Measurements from ENCODE around the gene TSC22D2.
"Not testable (repeated sequence)": the region's sequence is repeated elsewhere in the genome, so short reads cannot be mapped to it uniquely, and the experiment has no call there.

The TSC22D2 gene

DNA sequence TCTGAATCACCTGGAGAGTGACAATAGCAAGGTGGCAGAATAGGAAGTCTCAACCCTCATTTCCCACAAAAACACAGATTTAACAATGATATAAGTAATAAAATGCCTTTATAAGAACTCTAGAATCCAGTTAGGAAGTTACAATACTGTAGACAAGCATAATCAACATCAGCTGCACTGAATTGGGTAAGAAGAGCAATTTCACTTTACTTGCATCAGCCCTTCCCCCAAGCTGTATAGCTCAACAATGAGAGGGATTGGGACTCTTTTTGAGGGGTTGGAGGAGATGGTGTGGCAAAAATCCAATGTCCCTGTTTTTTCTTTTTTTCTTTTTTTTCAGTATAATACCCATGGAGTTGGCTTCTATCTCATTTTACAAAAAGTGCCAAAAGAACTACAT, 75.1 kb downstream of the TSC22D2 start:
- DNase-seq (ENCODE audit: low read depth in 1 of 2, low spot score in 1 of 2), result no peak

DNA sequence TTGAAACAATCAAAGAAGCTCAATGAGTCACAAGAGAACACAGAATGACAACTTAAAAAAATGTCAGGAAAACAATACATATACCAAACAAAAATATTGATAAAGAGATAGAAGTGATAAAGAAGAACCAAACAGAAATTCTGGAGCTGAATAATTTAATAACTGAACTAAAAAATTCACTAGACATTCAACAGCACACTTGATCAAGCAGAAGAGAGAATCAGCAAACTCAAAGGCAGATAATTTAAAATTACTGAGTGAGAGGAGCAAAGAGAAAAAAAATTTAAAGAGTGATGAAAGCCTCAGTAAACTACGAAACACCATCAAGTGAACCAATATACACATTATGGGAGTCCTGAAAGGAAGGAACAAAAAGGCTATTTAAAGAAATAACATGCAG, 76.3 kb downstream of the TSC22D2 start:
- DNase-seq (ENCODE audit: low read depth in 1 of 2, low spot score in 1 of 2), result no peak

DNA sequence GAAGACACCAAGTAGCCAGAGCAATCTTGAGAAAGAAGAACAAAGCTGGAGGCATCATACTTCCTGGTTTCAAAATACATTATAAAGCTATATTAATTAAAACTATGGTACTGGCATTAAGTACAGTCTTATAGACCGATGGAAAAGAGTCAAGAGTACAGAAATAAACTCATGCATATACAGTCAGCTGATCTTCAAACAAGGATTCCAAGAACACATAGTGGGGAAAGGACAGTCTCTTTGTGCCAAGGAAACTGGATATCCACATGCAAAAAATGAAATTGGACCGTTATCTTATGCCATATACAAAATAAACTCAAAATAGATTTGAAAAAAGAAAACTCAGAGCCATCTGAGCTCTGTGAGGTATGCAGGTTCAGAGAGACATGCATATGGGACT, 80.8 kb downstream of the TSC22D2 start:
- no peak for DNase-seq (ENCODE audit: low read depth in 1 of 2, low spot score in 1 of 2)

DNA sequence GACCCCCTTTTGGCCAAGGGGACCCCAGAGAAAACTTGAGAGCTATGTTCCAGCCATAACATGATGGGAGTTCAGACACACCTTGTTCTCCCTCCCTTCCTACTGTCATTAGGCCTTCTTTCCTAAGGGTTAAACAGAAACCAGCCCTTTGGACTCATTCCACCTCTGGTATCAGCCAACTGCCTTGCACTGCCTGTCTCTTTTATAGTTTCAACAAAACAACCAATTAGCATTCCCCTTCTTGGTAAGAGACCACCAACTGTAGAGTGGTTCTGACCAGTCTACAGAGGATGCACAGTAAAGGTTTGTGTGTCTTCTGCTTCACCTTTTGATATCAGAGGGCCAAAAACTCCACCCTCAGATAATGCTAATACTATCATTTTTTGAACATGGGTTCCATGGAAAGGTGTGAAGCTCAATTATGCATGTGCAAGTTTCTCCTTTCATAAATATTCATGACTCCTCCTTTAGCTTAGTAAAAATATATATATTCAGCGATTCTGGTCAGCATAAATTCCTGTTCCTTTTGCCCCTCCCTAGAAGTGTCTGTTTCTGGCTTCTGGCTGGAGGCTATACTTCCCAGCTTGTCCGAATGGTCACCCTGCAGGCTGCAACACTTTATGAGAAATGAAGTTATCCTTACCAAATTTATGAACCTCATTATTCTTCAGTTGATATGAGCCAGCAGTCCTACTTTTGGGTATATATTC, 82.3 kb downstream of the TSC22D2 start:
- DNase-seq (ENCODE audit: low read depth in 1 of 2, low spot score in 1 of 2), result no peak

DNA sequence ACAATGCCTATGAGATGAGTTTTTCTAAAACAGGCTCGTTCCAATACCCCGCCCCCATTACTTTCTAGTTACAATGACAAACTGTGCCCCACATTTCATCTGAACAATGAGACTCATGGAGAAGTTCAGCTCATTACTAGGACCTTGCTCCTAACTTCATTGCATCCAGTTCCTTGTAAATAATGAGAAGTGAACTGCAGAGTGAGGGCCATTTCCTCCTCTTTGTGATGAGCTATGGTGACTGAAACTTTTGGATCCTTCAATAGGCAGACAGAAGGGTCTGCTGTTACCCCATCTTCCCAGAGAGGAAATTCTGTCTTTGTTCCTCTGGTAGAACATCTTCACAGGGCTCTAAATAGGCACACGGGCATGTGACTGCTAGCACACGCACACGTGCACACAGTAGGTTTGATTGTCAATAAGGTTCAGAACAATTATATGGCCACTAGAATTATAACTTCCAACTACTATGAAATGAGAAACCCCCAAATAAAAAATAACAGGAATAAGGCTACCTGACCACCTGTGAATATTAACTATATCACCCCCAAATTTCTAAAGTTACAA, 86.4 kb downstream of the TSC22D2 start:
- DNase-seq (ENCODE audit: low read depth in 1 of 2, low spot score in 1 of 2), result no peak

DNA sequence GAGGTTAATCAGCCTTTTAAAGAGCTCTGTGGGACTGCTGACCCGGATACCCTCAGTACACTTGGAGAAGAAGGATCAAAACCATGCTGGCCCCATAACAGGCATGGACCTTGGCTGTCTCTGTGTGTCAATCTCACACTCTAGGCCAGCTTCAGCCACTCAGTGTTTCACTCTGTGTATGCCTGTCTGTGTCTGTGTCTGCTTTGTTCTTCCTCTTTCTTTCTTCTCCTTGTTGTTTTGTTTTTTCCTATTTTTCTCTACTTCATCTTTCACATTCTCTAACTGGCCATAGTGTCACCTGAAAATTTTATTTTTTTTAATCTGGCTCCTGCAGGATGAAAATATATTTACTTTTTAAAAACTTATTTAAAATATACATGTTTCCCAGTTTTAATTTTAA, 87.1 kb downstream of the TSC22D2 start:
- no peak for DNase-seq (ENCODE audit: low read depth in 1 of 2, low spot score in 1 of 2)

DNA sequence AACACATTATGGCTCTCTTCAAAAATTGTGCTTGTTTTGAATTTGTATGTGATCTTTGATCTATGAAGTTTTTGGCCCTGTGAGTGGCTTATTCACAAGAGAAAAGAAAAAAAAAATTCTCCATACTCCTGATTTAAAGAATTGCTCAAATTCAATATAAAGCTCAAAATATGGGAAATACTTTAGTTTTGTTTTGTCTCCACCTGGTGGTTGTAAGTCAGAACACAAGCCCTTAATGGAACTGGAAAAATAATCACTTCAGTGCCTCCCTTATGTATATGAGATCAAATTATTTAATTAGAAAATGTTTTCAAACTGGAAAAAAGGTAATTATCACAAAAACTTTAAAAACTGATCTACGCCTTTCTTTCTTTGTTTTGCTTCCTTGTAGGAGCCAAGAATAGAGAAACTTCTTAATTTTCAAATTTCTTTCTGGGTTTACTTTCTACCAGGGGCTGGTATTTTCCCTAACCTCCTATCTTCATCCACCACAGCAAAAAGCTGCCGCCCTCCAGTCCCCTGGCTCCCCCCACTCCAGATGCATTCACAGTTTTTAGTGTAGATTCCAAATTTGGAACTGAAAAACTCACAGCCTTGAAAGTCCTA, 87.6 kb downstream of the TSC22D2 start:
- DNase-seq (ENCODE audit: low read depth in 1 of 2, low spot score in 1 of 2), result peak in 1 of 2 donors; percentile 21

DNA sequence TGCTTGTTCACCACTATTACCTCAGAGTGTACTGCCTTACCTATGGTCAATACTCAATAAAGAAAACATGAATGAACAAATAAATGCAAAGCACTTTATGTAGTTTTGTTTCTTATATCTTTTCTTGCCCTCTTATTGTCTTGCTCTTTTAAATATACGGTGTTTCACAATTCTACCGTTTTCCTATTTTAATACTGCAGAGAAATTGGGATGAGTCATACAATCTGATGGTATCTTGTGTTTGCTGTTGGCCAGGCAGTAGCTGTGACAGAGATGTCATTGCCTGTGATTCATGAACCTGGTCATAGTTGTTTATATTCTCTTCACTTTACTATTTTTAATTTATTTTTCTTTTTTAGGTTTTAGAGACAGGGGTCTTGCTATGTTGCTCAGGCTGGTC, 89.9 kb downstream of the TSC22D2 start:
- DNase-seq (ENCODE audit: low read depth in 1 of 2, low spot score in 1 of 2), result no peak

DNA sequence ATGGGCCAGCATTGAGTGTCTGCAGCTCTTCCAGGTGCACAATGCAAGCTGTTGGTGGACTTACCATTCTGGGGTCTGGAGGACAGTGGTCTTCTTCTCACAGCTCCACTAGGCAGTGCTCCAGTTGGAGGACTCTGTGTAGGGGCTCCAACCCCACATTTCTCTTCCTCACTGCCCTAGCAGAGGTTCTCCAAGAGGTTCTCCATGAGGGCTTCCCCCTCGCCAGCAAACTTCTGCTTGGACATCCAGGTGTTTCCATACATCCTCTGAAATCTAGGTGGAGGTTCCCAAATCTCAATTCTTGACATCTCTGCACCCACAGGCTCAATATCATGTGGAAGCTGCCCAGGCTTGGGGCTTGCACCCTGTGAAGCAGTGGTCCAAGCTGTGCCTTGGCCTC, 92.9 kb downstream of the TSC22D2 start:
- not testable (repeated sequence) for DNase-seq (ENCODE audit: low read depth in 1 of 2, low spot score in 1 of 2)

DNA sequence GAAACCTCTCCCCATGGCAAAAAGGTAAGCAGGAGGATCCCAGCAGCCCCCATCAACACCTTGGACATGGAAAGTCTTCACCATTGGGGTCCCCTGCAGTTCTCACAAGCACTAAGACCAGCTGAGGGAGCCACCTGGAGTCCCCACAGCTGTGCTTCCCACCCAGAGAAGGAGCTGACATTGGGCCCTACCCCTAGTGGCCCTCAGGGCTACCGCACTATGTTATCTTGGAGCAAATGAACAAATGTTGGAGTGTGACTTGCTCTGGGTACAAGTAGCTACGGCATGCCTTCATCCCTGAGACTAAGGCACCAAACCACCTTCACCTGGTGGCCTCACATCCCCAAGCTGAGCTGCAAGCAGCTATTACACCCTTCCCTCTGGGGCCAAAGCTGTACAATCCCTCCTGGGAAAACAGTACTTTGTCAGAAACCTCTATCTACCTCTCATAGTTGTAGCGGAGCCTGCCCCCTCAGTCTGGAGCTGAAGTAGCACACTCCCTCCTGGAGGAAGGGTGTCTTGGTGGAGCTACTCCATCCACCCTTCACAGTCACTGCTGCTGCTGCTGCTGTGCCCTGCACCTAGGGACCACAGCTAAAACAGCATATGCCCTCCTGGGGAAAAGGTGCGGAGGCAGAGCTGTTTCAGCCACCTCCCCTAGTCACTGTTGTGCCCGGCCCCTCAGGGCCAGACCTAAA, 95.5 kb downstream of the TSC22D2 start:
- DNase-seq (ENCODE audit: low read depth in 1 of 2, low spot score in 1 of 2), result no peak

DNA sequence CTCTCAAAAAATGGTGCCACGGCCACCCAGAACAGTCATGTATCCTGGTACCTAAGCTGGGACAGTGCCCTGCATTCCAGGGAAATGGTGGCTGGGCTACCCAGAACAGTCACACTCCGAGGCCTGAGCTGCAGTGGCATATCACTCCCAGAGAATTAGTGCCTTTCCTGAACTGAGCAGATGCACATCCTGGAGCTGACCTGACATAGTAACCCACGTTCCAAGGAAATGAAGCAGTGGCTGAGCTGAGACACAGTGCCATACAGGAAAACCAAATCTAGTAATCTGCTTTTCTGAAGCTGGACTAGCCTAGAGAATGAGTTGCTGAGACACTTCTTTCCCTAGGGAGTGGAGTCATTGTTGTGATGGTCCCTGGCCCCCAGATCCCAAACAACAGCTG, 96.4 kb downstream of the TSC22D2 start:
- no peak for DNase-seq (ENCODE audit: low read depth in 1 of 2, low spot score in 1 of 2)

DNA sequence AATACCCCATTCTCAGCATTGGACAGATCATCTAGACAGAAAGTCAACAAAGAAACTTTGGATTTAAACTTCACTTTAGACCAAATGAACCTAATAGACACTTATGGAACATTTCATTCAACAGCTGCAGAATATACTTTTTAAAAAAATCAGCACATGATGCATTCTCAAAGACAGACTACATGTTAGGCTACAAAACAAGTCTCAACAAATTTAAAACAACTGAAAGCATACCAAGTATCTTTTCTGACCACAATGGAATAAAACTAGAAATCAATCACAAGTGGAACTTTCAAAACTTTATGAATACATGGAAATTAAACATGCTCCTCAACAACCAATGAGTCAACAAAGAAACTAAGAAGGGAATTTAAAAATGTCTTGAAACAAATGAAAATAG, 100.3 kb downstream of the TSC22D2 start:
- no peak for DNase-seq (ENCODE audit: low read depth in 1 of 2, low spot score in 1 of 2)

DNA sequence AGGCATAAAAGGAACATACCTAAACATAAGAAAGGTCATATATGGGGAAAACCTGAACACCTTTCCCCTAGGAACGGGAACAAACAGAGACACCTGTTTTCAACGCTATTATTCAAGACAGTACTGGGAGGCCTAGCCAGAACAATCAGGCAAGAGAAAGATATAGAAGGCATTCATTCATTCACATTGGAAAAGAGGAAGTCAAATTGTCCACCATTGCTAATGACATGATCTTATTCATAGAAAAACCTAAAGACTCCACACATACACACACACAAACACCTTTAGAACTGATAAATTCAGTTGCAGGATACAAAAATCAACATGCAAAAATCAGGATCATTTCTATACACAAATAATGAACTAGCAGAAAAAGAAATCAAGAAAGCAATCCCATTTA, 101.7 kb downstream of the TSC22D2 start:
- no peak for DNase-seq (ENCODE audit: low read depth in 1 of 2, low spot score in 1 of 2)

DNA sequence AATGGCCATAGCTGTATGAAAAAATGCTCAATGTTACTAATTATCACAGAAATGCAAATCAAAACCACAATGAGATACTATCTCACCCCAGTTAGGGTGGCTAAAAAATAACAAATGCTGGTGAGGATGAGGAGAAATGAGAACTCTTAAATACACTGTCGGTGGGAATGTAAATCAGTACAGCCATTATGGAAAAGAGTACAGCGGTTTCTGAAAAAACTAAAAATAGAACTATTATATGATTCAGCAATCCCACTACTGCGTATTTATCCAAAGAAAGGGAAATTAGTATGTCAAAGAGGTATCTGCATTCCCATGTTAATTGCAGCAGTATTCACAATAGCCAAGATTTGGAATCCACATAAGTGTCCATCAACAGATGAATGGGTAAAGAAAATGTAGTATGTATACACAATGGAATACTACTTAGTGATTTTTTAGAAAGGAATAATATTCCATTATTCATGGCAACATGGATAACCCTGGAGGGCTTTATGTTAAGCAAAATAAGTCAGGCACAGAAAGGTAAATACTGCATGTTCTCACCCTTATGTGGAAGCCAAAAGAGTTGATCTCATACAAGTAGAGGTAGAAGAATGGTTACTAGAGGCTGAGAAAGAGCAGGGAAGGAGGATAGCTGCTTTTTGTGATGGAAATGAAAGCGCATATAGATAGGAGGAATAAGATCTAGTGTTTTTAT, 103.2 kb downstream of the TSC22D2 start:
- no peak for DNase-seq (ENCODE audit: low read depth in 1 of 2, low spot score in 1 of 2)

DNA sequence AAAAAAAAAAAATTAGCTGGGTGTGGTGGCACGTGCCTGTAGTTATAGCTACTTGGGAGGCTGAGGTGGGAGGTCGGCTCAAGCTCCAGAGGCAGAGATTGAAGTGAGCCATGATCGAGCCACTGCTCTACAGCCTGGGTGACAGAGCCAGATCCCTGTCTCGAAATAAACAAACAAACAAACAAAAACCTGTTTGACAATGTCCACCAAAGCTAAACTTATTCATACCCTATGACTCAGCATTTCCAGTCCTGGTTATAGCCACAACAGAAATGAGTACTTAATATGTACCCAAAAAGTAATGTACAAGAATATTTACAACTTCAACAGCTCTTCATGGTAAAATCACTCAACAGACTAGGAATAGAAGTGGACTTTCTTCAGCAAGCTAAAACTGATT, 107.1 kb downstream of the TSC22D2 start:
- DNase-seq (ENCODE audit: low read depth in 1 of 2, low spot score in 1 of 2), result no peak
